NK-92 (cell line): Measurements from ENCODE around the gene CCNDBP1.

ENCODE experiments used
- DNase-seq: peaks from one replicate; lab custom pipeline; 2025; ENCODE audit not compliant: unreplicated experiment; lab: John Stamatoyannopoulos, UW

Gene CCNDBP1

GRCh38 chr15:43243020-43243645 is 57.9 kb downstream of the CCNDBP1 start:
- DNase-seq, result no peak

GRCh38 chr15:43244092-43244491 is 58.9 kb downstream of the CCNDBP1 start:
- no peak for DNase-seq

- no peak for DNase-seq
Observed at GRCh38 chr15:43246261-43246774, 61.1 kb downstream of the CCNDBP1 start.
